ENCODE measurements around the gene SEMA6B.

DNA sequence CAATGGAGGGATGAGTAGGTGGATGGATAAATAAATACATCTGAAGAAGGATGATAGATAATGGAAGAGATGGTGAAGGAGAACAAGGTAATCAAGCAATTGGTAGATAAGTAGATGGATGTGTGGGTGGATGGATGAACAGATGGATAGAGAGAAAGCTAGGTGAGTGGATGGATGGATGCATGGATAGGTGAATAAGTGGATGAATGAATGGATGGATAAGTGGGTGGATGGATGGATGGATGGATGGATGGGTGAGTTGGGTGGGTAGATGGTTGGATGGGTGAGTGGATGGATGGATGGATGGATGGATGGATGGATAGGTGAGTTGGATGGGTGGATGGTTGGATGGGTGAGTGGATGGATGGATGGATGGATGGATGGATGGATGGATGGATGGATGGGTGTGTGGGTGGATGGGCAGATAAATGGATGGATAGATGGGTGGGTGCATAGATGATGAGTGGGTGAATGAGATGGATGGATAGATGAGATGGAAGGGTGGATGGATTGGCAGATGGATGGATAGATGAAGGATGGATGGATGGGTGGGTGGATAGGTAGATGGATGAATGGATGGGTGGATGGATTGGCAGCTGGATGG, 6.3 kb downstream of the SEMA6B start:
- TF ChIP-seq, protein P1, sequence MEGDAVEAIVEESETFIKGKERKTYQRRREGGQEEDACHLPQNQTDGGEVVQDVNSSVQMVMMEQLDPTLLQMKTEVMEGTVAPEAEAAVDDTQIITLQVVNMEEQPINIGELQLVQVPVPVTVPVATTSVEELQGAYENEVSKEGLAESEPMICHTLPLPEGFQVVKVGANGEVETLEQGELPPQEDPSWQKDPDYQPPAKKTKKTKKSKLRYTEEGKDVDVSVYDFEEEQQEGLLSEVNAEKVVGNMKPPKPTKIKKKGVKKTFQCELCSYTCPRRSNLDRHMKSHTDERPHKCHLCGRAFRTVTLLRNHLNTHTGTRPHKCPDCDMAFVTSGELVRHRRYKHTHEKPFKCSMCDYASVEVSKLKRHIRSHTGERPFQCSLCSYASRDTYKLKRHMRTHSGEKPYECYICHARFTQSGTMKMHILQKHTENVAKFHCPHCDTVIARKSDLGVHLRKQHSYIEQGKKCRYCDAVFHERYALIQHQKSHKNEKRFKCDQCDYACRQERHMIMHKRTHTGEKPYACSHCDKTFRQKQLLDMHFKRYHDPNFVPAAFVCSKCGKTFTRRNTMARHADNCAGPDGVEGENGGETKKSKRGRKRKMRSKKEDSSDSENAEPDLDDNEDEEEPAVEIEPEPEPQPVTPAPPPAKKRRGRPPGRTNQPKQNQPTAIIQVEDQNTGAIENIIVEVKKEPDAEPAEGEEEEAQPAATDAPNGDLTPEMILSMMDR (IDR thresholded peaks at IDR 0.05): no peak
- TF ChIP-seq POLR2AphosphoS5 (IDR thresholded peaks at IDR 0.05): no peak
